NCI-H2196 (cell line): Measurements from ENCODE around the gene NTM.
"Not testable (repeated sequence)": the region's sequence is repeated elsewhere in the genome, so short reads cannot be mapped to it uniquely, and the experiment has no call there.

Source experiments
- DNase-seq: peaks from one replicate; lab custom pipeline; 2025; ENCODE audit not compliant: unreplicated experiment; lab: John Stamatoyannopoulos, UW

Gene NTM

DNA sequence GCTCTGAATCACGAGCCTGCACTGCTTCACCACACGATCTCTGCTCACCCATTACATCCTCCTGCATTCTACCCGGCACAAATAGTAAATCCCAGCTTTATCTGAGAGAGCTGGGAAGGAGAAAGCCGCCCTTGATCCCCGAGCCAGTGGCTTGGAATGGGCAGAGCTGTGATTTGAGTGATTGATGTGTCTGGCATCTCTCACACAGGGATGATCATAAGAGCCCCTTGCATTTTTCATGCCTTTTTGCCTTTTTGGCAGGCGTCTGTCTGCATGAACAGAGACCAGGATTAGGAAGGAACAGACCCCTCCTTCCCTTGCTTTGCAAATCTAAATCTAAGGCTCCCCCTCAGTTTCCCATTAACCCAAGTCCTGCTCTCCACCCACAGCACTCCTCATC lies 945.3 kb downstream of the NTM start:
- DNase-seq = no peak

DNA sequence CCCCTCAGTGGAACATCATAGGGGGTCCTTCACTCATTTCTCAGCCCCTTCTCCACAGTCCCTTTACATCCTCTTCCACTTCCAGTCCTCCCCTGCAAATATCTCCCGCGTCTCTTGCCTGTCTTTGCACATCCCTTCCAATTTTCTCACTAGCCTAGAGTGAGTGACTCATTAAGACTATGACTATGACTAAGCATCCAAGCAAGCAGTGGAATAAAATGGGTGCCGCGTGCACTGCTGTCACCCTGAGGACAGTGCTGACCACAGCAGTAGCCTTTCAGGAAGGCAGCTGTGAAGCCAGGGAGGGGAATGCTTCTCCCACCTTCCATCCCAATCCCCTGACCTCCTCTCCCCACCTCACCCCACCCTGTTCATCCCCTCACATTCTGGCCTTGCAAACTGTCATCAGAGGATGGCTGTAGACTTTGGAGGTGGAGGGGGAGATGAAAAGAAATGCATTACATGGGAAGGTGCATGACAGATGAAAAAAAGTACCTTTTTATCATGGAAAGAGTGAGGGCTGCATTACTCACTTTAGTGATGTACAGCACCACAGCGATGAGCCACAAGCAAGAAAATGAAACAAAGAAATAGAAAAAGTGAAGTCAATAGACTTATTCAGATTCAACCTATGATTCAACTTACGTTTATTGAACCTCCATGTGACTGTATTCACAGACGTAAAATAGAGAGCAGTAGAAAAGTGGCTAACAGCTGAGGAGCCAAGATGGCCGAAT lies 948.2 kb downstream of the NTM start:
- DNase-seq = no peak

GRCh38 chr11:132319419-132319818 lies 949.0 kb downstream of the NTM start:
- not testable (repeated sequence) for DNase-seq

GRCh38 chr11:132330515-132330914 lies 960.1 kb downstream of the NTM start:
- DNase-seq = no peak

DNA sequence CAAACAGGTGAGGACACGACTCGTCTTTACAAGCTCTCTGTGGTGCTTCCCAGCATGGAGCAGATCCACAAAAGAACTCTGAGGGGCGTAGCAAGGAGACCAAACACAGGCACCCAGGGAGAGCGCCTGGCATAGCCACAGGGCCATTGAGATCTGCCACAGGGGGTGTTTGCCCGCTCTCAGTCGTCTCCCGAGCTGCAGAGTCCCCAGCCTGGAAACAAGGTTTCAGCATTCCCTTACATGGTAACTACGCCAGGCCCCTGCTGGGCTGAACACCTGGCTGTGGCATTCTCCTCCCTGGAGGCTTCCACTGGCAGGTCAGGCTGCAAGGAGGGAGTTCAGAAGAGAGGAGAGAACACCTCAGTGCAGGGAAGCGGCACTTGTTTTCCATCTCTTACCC lies 962.1 kb downstream of the NTM start:
- DNase-seq = no peak

- DNase-seq = no peak
Measured at GRCh38 chr11:132334769-132335280, 964.4 kb downstream of the NTM start.

DNA sequence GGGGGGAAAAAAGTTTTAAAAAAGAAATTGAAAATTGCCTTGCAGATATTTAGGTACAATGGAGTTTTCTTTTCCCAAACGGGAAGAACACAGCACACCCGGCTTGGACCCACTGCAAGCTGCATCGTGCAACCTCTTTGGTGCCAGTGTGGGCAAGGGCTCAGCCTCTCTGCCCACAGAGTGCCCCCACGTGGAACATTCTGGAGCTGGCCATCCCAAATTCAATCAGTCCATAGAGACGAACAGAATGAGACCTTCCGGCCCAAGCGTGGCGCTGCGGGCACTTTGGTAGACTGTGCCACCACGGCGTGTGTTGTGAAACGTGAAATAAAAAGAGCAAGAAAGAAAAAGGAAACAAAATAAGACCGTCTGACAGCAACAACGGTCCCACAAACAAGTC lies 964.9 kb downstream of the NTM start:
- no peak for DNase-seq

GRCh38 chr11:132336781-132337535 lies 966.5 kb downstream of the NTM start:
- no peak for DNase-seq

DNA sequence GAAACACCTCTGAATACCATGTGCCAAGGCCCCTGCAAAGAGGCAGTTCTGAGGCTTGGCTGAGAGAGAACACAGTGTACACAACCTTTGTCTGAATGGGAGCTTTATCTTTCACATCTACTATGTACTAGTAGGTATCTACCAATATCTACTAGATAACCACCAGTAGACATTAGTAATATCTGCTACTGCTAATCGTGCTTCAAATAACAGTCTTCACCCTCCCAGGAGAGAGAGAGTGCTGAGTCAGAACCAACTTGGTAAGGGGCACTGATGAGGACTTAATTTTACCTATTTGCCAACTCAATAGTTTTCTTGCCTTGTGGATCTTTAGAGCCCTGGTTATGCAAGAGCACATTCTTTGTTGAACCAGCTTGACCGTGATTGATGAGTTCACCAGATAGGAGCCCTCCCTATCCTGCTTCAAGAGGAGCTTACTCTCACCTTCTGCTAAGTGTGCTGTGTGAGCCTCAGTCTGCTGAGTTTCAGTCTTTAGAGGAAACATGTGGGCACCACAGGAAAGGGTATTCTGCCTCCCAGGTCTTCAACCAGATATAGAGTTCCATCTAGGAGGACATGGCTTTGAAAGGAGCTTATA lies 967.5 kb downstream of the NTM start:
- DNase-seq = no peak

DNA sequence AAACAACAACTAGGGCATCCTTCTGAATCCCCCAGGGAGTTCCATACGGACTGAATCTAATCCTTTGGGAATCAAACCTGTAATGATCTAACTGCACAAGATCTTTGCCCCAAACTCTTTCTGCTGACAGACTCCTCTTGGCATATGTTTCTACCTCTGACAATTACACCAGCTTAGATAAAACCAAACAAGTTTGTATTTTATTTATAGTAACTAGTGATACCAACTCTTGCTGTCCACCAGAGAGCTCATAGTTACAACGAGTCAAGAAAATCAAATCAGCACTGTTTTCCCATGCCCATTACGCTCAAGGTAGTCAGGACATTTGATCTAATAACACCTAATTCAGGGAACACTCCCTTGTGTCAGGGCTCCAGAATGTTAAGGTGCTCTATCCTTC lies 972.0 kb downstream of the NTM start:
- DNase-seq = no peak

GRCh38 chr11:132343445-132344175 lies 973.2 kb downstream of the NTM start:
- no peak for DNase-seq

DNA sequence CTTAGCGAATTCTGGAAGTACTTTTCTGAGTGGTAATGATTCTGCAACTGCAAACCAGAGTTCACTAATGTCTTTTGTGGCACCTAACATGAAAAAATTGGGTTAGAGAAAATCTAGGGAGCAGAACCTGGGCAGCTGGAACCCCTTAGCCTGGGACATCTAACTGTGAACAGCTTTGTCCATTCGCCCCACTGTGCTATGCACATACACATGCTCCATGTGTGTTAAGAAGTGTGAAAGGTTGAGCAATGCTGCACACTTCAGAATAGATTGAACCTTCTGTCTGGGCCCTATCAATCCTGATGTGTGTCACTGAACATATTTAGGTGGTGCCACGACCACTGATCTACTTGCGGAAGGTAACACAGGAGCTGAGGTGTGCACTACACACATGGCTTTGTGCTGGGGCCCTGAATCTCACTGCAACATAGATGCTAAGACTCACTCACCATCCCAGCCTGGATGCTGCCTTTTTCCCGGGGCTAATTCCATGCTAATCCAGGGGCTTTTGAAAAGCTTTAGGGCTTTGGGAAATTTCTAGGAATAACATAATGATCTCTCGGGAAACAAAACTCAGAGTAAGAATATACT lies 976.2 kb downstream of the NTM start:
- DNase-seq = no peak

DNA sequence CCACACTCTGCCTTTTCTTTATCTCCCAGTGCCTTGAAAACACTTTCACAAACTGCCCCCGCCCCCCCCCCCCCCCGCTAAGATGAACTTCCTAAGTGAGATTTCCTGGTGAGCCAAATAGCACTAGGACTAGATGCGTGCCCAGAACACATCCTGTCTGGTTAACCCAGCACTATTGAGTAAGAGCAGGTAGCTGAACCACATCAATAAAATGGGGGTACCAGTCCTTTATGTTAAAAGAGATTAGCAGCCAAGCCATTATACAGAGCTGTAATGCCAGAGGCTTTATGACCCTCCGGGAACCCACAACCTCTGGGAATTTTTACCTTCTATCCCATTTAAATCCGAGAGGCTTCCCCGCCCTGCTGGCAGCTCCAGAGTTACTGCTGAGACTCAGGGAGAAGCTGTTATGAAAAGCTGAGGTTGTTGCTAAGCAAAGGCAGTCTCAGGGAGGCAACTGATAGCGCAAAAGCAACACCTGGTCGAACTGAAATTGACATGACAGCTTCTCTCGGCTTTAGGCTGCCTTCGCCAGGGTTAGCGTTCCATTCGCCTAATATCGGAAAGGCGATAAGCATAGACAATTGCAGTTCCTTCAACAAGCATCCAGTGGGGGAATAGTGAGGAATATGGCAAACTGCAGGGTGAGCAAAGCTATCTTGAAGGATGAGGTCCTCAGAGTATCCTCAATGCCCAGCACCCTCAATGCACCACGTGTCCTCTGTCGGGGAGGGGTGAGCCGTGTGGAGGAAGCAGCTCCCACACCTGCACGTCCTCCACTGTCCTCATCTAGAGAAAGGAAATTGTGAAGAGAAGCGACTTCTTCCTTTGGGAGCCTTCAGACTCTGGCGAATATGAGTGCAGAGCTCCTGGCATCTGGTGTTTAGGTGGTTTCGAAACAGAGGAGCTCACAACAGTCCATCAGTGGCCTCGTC lies 977.0 kb downstream of the NTM start:
- DNase-seq = no peak

GRCh38 chr11:132349811-132350733 lies 979.7 kb downstream of the NTM start:
- DNase-seq = no peak

GRCh38 chr11:132351050-132351449 lies 980.6 kb downstream of the NTM start:
- no peak for DNase-seq

DNA sequence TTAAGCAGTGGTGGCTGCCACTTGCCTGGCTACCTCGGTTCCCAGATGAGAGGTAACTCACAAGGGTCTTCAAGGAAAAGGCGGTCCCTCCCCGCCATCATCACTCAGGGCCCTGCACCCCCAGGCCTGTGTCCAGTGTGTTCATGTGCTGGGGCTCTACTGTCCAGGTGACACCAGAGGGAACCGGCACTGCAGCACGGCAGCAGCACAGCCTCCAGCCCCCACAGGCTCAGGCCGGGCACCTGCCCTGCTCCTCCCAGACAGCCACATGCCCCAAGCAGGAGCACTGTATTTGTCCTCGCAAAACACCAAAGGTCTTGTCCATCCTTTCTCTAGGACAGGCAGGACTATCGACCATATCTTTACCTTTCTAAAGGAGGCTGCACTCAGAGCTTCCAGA lies 982.1 kb downstream of the NTM start:
- DNase-seq = no peak

DNA sequence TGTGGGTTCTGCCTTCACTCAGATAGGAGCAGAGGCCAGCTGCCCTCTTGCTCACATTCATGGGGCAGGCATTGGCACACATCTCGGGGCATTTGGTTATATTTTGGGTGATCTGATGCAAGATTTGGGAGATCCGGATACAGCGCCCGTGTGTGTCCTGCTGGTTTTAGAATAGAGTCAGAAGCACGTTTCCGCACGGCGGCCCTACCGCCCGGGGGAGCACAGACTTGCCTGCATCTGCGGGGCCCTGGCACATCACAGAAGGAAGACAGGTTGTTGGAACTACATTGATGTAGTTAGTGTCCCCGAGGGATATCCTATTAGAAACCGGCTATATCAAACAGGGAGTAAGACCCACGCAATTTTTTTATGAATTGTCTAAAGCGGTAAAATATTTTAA lies 982.8 kb downstream of the NTM start:
- no peak for DNase-seq

DNA sequence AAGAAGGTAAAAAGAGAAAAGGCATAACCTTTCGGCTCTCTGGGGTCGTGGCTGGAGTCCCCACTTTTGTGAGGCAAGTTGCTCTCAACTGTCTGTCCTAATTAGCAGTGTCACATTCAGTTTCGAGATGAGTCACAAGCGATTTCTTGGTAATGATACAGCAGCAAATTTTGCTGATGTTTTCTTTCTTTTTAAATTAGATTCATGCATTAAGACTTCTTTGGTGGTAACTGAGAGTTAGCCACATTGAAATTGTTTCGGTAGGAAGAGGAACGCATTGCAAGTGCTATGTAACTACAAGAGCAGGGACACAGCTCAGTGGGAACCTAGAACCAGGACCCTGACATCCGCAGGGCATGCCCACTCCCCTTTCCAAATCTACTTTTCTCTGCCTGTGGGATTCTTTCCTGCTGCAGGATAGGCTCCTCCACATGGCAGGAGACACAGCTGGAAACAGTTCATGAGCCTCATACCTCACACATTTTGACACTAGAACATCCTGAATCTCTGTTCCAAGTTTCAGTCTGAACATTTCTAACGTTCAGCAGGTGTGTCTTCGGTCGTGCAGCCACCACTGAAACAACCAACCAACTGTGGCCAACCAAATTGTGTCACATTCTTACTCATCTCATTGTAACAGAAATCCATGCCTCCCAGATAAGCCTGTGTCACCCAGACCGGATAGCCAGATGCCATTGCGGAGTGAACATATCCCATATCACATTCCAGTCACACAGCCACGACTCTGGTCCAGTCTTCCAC lies 987.6 kb downstream of the NTM start:
- no peak for DNase-seq
